Effector memory CD8-positive, alpha-beta T cell (primary cell): ENCODE measurements around the gene ITGA2.
A peak's percentile ranks its signal among the peaks of the same experiment; 100 is the strongest.

Source experiments
- ATAC-seq: fragments of 150-1000 bp; cut with Tn5 transposase; replicated peaks from 2 replicates; pipeline ENCODE4 v1.10.0; 2021; ENCODE audit warnings: mild to moderate bottlenecking, moderate library complexity
- DNase-seq, 3 experiments: peaks; one replicate each; pipeline ENCODE4 v3.0.0; 2021
- H3K27ac Mint-ChIP-seq, 2 donors: one replicate each; pipeline ENCODE4 v1.8.0; 2022; ENCODE audit warnings: mild to moderate bottlenecking in 2 of 2, mixed read lengths in 2 of 2, moderate library complexity in 2 of 2
- H3K27me3 Mint-ChIP-seq, 2 donors: one replicate each; pipeline ENCODE4 v1.8.0; 2022; ENCODE audit warnings: mixed read lengths in 2 of 2
- H3K36me3 Mint-ChIP-seq: one replicate; pipeline ENCODE4 v1.8.0; 2022; ENCODE audit warnings: mild to moderate bottlenecking, moderate library complexity, mixed read lengths; ENCODE audit not compliant: insufficient read depth
- H3K4me1 Mint-ChIP-seq, 2 donors: one replicate each; pipeline ENCODE4 v1.8.0; 2022; ENCODE audit warnings: low read depth in 2 of 2, mixed read lengths in 2 of 2
- H3K4me3 Mint-ChIP-seq, 2 donors: one replicate each; pipeline ENCODE4 v1.8.0; 2022; ENCODE audit warnings: mild to moderate bottlenecking in 2 of 2, mixed read lengths in 2 of 2, moderate library complexity in 2 of 2
- H3K9me3 Mint-ChIP-seq, 2 donors: one replicate each; pipeline ENCODE4 v1.8.0; 2022; ENCODE audit warnings: mixed read lengths in 2 of 2

The ITGA2 gene

GRCh38 chr5:53034832-53035231, 45.7 kb downstream of the ITGA2 start:
- Mint-ChIP-seq H3K4me1 (peaks cover 2% of the 10 kb centered on the region in 2 donors), H3K9me3 (no peaks in the 10 kb centered on the region), H3K27ac (no peak overlapping the region), H3K27me3 (no peaks in the 10 kb centered on the region), H3K36me3 (no peaks in the 10 kb centered on the region), H3K4me3 (no peak overlapping the region)
- ATAC-seq (no peak), DNase-seq (no peak)

- Mint-ChIP-seq H3K27ac (no peak overlapping the region), H3K27me3 (no peaks in the 10 kb centered on the region), H3K9me3 (no peaks in the 10 kb centered on the region), H3K4me1 (peaks cover 5% of the 10 kb centered on the region in 2 donors), H3K4me3 (no peak overlapping the region), H3K36me3 (no peaks in the 10 kb centered on the region)
- DNase-seq (no peak), ATAC-seq (no peak)
Observed at GRCh38 chr5:53035868-53036381, 46.8 kb downstream of the ITGA2 start.

- H3K27ac Mint-ChIP-seq: no peak overlapping the region
- H3K4me3 Mint-ChIP-seq: no peak overlapping the region
- ATAC-seq (no peak), DNase-seq (no peak)
- H3K4me1 Mint-ChIP-seq: peaks cover 5% of the 10 kb centered on the region in 2 donors
- no peaks in the 10 kb centered on the region for H3K27me3 Mint-ChIP-seq
- no peaks in the 10 kb centered on the region for H3K9me3 Mint-ChIP-seq
- no peaks in the 10 kb centered on the region for H3K36me3 Mint-ChIP-seq
Observed at GRCh38 chr5:53037141-53037859, 48.1 kb downstream of the ITGA2 start.

GRCh38 chr5:53038196-53038847, 49.2 kb downstream of the ITGA2 start:
- peaks cover 5% of the 10 kb centered on the region in 2 donors for H3K4me1 Mint-ChIP-seq
- no peak overlapping the region for H3K27ac Mint-ChIP-seq
- no peaks in the 10 kb centered on the region for H3K36me3 Mint-ChIP-seq
- H3K27me3 Mint-ChIP-seq: no peaks in the 10 kb centered on the region
- no peak for ATAC-seq
- no peak for DNase-seq
- no peaks in the 10 kb centered on the region for H3K9me3 Mint-ChIP-seq
- no peak overlapping the region for H3K4me3 Mint-ChIP-seq

GRCh38 chr5:53039855-53040254, 50.7 kb downstream of the ITGA2 start:
- no peaks in the 10 kb centered on the region for H3K36me3 Mint-ChIP-seq
- peak overlapping the region in 1 of 2 donors; percentile 1 for H3K4me3 Mint-ChIP-seq
- ATAC-seq (no peak), DNase-seq (no peak)
- H3K4me1 Mint-ChIP-seq: peaks cover 5% of the 10 kb centered on the region in 2 donors
- H3K9me3 Mint-ChIP-seq: no peaks in the 10 kb centered on the region
- no peak overlapping the region for H3K27ac Mint-ChIP-seq
- no peaks in the 10 kb centered on the region for H3K27me3 Mint-ChIP-seq

GRCh38 chr5:53041071-53041692, 52.0 kb downstream of the ITGA2 start:
- Mint-ChIP-seq H3K27ac (peak overlapping the region; percentile 62 to 77), H3K9me3 (no peaks in the 10 kb centered on the region), H3K4me1 (peaks cover 5% of the 10 kb centered on the region in 2 donors), H3K36me3 (no peaks in the 10 kb centered on the region), H3K4me3 (peak overlapping the region; percentile 56 to 73), H3K27me3 (no peaks in the 10 kb centered on the region)
- ATAC-seq: peak; percentile 77
- no peak for DNase-seq

- ATAC-seq: no peak
- Mint-ChIP-seq H3K4me3 (peak overlapping the region; percentile 56 to 73), H3K4me1 (peaks cover 5% of the 10 kb centered on the region in 2 donors), H3K36me3 (no peaks in the 10 kb centered on the region), H3K27ac (peak overlapping the region; percentile 62 to 77), H3K9me3 (no peaks in the 10 kb centered on the region), H3K27me3 (no peaks in the 10 kb centered on the region)
- DNase-seq: no peak
Observed at GRCh38 chr5:53041740-53042139, 52.6 kb downstream of the ITGA2 start.

GRCh38 chr5:53045263-53045662, 56.1 kb downstream of the ITGA2 start:
- no peak overlapping the region for H3K27ac Mint-ChIP-seq
- no peak for ATAC-seq
- DNase-seq: no peak
- no peak overlapping the region for H3K4me3 Mint-ChIP-seq
- H3K9me3 Mint-ChIP-seq: no peaks in the 10 kb centered on the region
- H3K36me3 Mint-ChIP-seq: no peaks in the 10 kb centered on the region
- peaks cover 0 to 7% of the 10 kb centered on the region in 2 donors for H3K27me3 Mint-ChIP-seq
- no peaks in the 10 kb centered on the region for H3K4me1 Mint-ChIP-seq

- Mint-ChIP-seq H3K27ac (no peak overlapping the region), H3K9me3 (no peaks in the 10 kb centered on the region), H3K4me3 (no peak overlapping the region), H3K4me1 (no peaks in the 10 kb centered on the region), H3K27me3 (peaks cover 0 to 10% of the 10 kb centered on the region in 2 donors), H3K36me3 (no peaks in the 10 kb centered on the region)
- DNase-seq (no peak), ATAC-seq (no peak)
Observed at GRCh38 chr5:53048248-53048647, 59.1 kb downstream of the ITGA2 start.

- no peak for ATAC-seq
- H3K27ac Mint-ChIP-seq: no peak overlapping the region
- H3K27me3 Mint-ChIP-seq: peaks cover 2 to 10% of the 10 kb centered on the region in 2 donors
- no peaks in the 10 kb centered on the region for H3K4me1 Mint-ChIP-seq
- H3K36me3 Mint-ChIP-seq: no peaks in the 10 kb centered on the region
- no peaks in the 10 kb centered on the region for H3K9me3 Mint-ChIP-seq
- no peak for DNase-seq
- no peak overlapping the region for H3K4me3 Mint-ChIP-seq
Observed at GRCh38 chr5:53052499-53052898, 63.3 kb downstream of the ITGA2 start.

- ATAC-seq (no peak), DNase-seq (no peak)
- no peak overlapping the region for H3K4me3 Mint-ChIP-seq
- no peaks in the 10 kb centered on the region for H3K4me1 Mint-ChIP-seq
- no peaks in the 10 kb centered on the region for H3K9me3 Mint-ChIP-seq
- peaks cover 10 to 14% of the 10 kb centered on the region in 2 donors for H3K27me3 Mint-ChIP-seq
- H3K27ac Mint-ChIP-seq: no peak overlapping the region
- H3K36me3 Mint-ChIP-seq: no peaks in the 10 kb centered on the region
Observed at GRCh38 chr5:53053364-53053763, 64.2 kb downstream of the ITGA2 start.

- no peaks in the 10 kb centered on the region for H3K9me3 Mint-ChIP-seq
- no peaks in the 10 kb centered on the region for H3K36me3 Mint-ChIP-seq
- ATAC-seq: no peak
- peaks cover 17 to 22% of the 10 kb centered on the region in 2 donors for H3K27me3 Mint-ChIP-seq
- no peak overlapping the region for H3K4me3 Mint-ChIP-seq
- no peak overlapping the region for H3K27ac Mint-ChIP-seq
- DNase-seq: no peak
- no peaks in the 10 kb centered on the region for H3K4me1 Mint-ChIP-seq
Observed at GRCh38 chr5:53055365-53055764, 66.2 kb downstream of the ITGA2 start.

GRCh38 chr5:53059281-53059680, 70.1 kb downstream of the ITGA2 start:
- DNase-seq (no peak), ATAC-seq (no peak)
- no peaks in the 10 kb centered on the region for H3K9me3 Mint-ChIP-seq
- peaks cover 22 to 23% of the 10 kb centered on the region in 2 donors for H3K27me3 Mint-ChIP-seq
- no peaks in the 10 kb centered on the region for H3K36me3 Mint-ChIP-seq
- H3K4me1 Mint-ChIP-seq: no peaks in the 10 kb centered on the region
- H3K4me3 Mint-ChIP-seq: no peak overlapping the region
- H3K27ac Mint-ChIP-seq: no peak overlapping the region

GRCh38 chr5:53063176-53063575, 74.0 kb downstream of the ITGA2 start:
- ATAC-seq: no peak
- H3K4me3 Mint-ChIP-seq: no peak overlapping the region
- H3K36me3 Mint-ChIP-seq: no peaks in the 10 kb centered on the region
- no peaks in the 10 kb centered on the region for H3K4me1 Mint-ChIP-seq
- no peak overlapping the region for H3K27ac Mint-ChIP-seq
- peaks cover 14 to 22% of the 10 kb centered on the region in 2 donors for H3K27me3 Mint-ChIP-seq
- DNase-seq: no peak
- no peaks in the 10 kb centered on the region for H3K9me3 Mint-ChIP-seq
